ENCODE data around the gene OTUB2.

Gene OTUB2

DNA sequence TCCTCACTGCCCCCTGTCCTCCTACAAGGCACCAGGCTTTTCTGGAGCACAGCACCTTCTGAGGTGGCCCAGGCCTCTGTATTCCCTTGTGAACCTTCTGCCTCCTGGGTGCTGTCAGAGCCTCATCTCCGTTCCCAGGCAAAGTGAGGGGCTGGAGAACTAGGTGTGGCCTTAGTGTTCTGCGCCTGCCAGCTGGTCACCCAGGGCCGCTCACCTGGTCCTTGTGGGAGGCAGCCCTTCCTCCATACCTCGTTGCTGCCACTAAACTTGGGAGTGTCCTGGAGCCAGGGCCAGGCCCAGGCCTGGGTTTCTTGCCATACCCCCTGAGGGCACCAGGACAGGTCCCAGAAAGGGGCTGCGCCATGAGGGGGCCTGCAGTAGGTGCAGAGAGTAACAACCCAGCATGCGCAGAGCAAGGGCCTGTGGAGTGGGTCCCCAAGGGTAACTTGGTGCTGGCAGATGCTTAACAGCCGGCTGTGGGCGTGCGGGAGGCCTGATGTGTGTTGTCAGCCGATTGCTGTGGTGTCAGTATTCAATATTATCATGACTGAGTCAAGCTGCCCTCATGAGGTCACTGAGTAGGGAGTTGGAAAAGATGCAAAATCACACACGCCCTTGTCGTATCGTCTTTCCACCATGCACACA lies 17.1 kb downstream of the OTUB2 start:
- TF ChIP-seq, protein P1, sequence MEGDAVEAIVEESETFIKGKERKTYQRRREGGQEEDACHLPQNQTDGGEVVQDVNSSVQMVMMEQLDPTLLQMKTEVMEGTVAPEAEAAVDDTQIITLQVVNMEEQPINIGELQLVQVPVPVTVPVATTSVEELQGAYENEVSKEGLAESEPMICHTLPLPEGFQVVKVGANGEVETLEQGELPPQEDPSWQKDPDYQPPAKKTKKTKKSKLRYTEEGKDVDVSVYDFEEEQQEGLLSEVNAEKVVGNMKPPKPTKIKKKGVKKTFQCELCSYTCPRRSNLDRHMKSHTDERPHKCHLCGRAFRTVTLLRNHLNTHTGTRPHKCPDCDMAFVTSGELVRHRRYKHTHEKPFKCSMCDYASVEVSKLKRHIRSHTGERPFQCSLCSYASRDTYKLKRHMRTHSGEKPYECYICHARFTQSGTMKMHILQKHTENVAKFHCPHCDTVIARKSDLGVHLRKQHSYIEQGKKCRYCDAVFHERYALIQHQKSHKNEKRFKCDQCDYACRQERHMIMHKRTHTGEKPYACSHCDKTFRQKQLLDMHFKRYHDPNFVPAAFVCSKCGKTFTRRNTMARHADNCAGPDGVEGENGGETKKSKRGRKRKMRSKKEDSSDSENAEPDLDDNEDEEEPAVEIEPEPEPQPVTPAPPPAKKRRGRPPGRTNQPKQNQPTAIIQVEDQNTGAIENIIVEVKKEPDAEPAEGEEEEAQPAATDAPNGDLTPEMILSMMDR (conservative IDR thresholded peaks at IDR 0.05; ENCODE audit: control insufficient read depth, insufficient read depth, low read depth, low read length) = no peak
- no peak overlapping the region for H3K4me3 ChIP-seq (ENCODE audit: control insufficient read depth, low read depth, low read length)
- DNase-seq (ENCODE audit: low read depth) = peak; percentile 47

GRCh38 chr14:94043756-94044475 lies 17.8 kb downstream of the OTUB2 start:
- TF ChIP-seq, protein P1 (conservative IDR thresholded peaks at IDR 0.05; ENCODE audit: control insufficient read depth, insufficient read depth, low read depth, low read length) = no peak
- DNase-seq (ENCODE audit: low read depth) = no peak
- no peak overlapping the region for H3K4me3 ChIP-seq (ENCODE audit: control insufficient read depth, low read depth, low read length)

DNA sequence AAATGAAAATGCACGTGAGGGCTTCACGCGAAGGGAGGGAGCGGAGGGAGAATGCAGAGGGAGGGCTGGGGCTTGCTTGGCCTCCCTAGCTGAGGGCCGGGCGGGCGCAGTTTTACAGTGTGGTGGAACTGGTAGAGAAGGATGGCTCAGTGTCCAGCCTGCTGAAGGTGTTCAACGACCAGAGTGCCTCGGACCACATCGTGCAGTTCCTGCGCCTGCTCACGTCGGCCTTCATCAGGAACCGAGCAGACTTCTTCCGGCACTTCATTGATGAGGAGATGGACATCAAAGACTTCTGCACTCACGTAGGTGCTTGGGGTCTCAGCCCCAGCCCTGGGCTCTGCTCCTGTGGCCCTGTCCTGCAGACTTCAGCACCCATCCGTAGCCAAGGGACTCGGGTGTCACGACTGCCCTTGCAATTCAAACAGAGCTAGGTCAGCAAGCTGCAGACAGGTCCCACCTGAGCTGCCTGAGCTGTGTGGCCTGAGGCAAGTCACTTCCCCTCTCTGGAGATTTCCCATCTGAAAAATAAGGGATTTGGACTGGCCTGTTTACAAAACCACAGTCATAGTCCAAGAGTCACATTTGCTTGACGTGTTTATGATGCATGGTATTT lies 18.4 kb downstream of the OTUB2 start:
- no peak for DNase-seq (ENCODE audit: low read depth)
- TF ChIP-seq, protein P1 (conservative IDR thresholded peaks at IDR 0.05; ENCODE audit: control insufficient read depth, insufficient read depth, low read depth, low read length) = no peak
- H3K4me3 ChIP-seq (ENCODE audit: control insufficient read depth, low read depth, low read length) = no peak overlapping the region

GRCh38 chr14:94045101-94045500 lies 19.0 kb downstream of the OTUB2 start:
- DNase-seq (ENCODE audit: low read depth) = no peak
- H3K4me3 ChIP-seq (ENCODE audit: control insufficient read depth, low read depth, low read length) = no peak overlapping the region
- TF ChIP-seq, protein P1 (conservative IDR thresholded peaks at IDR 0.05; ENCODE audit: control insufficient read depth, insufficient read depth, low read depth, low read length) = no peak

GRCh38 chr14:94045563-94046345 lies 19.6 kb downstream of the OTUB2 start:
- TF ChIP-seq, protein P1 (conservative IDR thresholded peaks at IDR 0.05; ENCODE audit: control insufficient read depth, insufficient read depth, low read depth, low read length) = no peak
- no peak for DNase-seq (ENCODE audit: low read depth)

DNA sequence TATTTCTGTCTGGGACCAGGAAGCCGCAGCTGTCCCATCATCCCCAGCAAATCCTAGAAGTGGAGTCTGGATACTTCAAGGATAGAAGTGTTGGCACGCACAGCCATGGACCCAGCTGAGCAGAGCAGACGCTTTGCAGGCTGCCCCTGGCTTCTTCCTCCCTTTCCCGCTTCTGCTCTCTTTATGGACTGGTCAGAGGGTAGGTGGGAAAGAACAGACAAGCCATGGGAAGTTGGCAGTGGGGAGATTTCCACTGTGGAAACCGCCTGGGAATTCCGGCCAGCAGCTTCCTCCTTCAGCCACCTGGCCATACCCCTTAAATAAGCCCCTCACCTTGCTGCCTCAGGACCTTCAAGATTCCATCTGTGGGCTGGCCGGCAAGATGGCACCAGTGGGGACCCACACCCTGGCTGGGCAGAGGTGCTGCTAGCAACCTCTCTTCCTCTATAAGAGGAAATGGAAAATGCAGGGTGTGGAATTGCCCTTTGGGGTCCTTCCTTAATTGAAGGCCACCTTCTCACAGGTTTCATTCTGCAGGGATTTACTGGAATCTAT lies 20.6 kb downstream of the OTUB2 start:
- TF ChIP-seq, protein P1 (conservative IDR thresholded peaks at IDR 0.05; ENCODE audit: control insufficient read depth, insufficient read depth, low read depth, low read length) = no peak
- DNase-seq (ENCODE audit: low read depth) = no peak
- no peak overlapping the region for H3K4me3 ChIP-seq (ENCODE audit: control insufficient read depth, low read depth, low read length)

More at GRCh38 chr14:94045563-94046345, 19.6 kb downstream of the OTUB2 start:
- H3K4me3 ChIP-seq (ENCODE audit: control insufficient read depth, low read depth, low read length) = no peak overlapping the region
